Endothelial cell of umbilical vein (primary cell): Measurements from ENCODE around the gene L3MBTL4. TPM values are rescaled to one million over a fixed set of nuclear protein-coding genes. Genes with fewer than 3 reads are reported as not detected.

Experiments
- BruUV-seq: library from RNA; stranded (reverse); fragments of 400-500 nt; replicated peaks from 2 replicates; lab custom pipeline; 2021; lab: Mats Ljungman, UMichigan
- CTCF ChIA-PET: fragments of 300-600, 350-600 bp; sonication (Branson Sonifier 250); formaldehyde crosslinking; loops from one replicate; lab custom pipeline; 2021; ENCODE audit warnings: antibody characterized with exemption, inconsistent platforms; lab: Charles Lee
- POLR2A ChIA-PET: fragments of 300-600, 350-600 bp; sonication (Branson Sonifier 250); formaldehyde crosslinking; loops from one replicate; lab custom pipeline; 2021; ENCODE audit warnings: antibody characterized with exemption, inconsistent platforms; lab: Charles Lee
- DNase-seq: peaks from one replicate; pipeline ENCODE4 v3.0.0-alpha.2; 2011; ENCODE audit warnings: low read depth, low spot score
- FAIRE-seq: peaks from 2 replicates; lab custom pipeline; 2011; peaks lifted over from hg19 to GRCh38; lab: Jason Lieb, UNC
- H2AFZ ChIP-seq: 2 replicates; pipeline ENCODE4 v1.6.0; 2012; ENCODE audit warnings: low read depth, low read length, control low read depth, inconsistent platforms
- H3K27ac ChIP-seq: 2 replicates; pipeline ENCODE4 v1.5.1; 2011; ENCODE audit warnings: low read depth, mild to moderate bottlenecking, control low read depth, low read length, moderate library complexity; ENCODE audit not compliant: insufficient read depth
- H3K27me3 ChIP-seq, 2 experiments: 2 replicates each; pipeline versions ENCODE4 v1.6.0 to v1.6.1; 2011; ENCODE audit warnings: low read length in 2 of 2, mixed read lengths in 1 of 2; ENCODE audit not compliant: control insufficient read depth in 2 of 2, insufficient read depth in 2 of 2
- H3K36me3 ChIP-seq, 2 experiments: 2 replicates in 1 of 2; 3 replicates in 1 of 2; pipeline ENCODE4 v1.5.1; 2011; ENCODE audit warnings: low read length in 2 of 2, mild to moderate bottlenecking in 1 of 2, moderate library complexity in 1 of 2; ENCODE audit not compliant: control insufficient read depth in 2 of 2, insufficient read depth in 2 of 2; ENCODE audit errors: extremely low read depth in 1 of 2
- H3K4me1 ChIP-seq: 3 replicates; pipeline ENCODE4 v1.5.1; 2011; ENCODE audit warnings: mild to moderate bottlenecking, low read length; ENCODE audit not compliant: control insufficient read depth, insufficient read depth; ENCODE audit errors: extremely low read depth
- H3K4me2 ChIP-seq: 2 replicates; pipeline ENCODE4 v1.6.1; 2011; ENCODE audit warnings: low read length, control low read depth, mixed read lengths; ENCODE audit not compliant: insufficient read depth
- H3K4me3 ChIP-seq, 3 experiments: fragments of 200-600 bp in 1 of 3; sonication (generic), shearing (Covaris generic) in 1 of 3; replicated peaks in 1 of 3; 2 replicates each; pipeline ENCODE4 v1.5.1; 2011 to 2016; ENCODE audit warnings: control low read depth in 3 of 3, low read length in 3 of 3, mild to moderate bottlenecking in 2 of 3, inconsistent platforms in 1 of 3, low read depth in 1 of 3, moderate library complexity in 1 of 3; ENCODE audit not compliant: insufficient read depth in 1 of 3
- H3K79me2 ChIP-seq: 2 replicates; pipeline ENCODE4 v1.6.0; 2012; ENCODE audit warnings: low read length, inconsistent platforms; ENCODE audit not compliant: control insufficient read depth, insufficient read depth
- H3K9ac ChIP-seq: replicated peaks from 2 replicates; pipeline ENCODE3; 2011; ENCODE audit warnings: low read length, control low read depth; ENCODE audit not compliant: insufficient read depth; ENCODE audit errors: extremely low read depth
- H3K9me1 ChIP-seq: replicated peaks from 3 replicates; pipeline ENCODE4 v1.6.0; 2011; ENCODE audit warnings: mild to moderate bottlenecking, low read length; ENCODE audit not compliant: control insufficient read depth, insufficient read depth; ENCODE audit errors: extremely low read depth
- H3K9me3 ChIP-seq: replicated peaks from 2 replicates; pipeline ENCODE4 v1.5.1; 2012; ENCODE audit warnings: low read length, inconsistent platforms; ENCODE audit not compliant: control insufficient read depth, insufficient read depth
- H4K20me1 ChIP-seq: replicated peaks from 2 replicates; pipeline ENCODE3; 2011; ENCODE audit warnings: mild to moderate bottlenecking, low read length; ENCODE audit not compliant: control insufficient read depth, insufficient read depth; ENCODE audit errors: extremely low read depth
- EZH2 ChIP-seq: IDR thresholded peaks from 2 replicates; pipeline ENCODE4 v1.6.1; 2012; ENCODE audit warnings: borderline replicate concordance, low read depth, mild to moderate bottlenecking, moderate library complexity, low read length, inconsistent platforms; ENCODE audit not compliant: severe bottlenecking
- FOS ChIP-seq: IDR thresholded peaks from 2 replicates; pipeline ENCODE4 v1.6.1; 2011; ENCODE audit warnings: mild to moderate bottlenecking, low read length, moderate library complexity, borderline replicate concordance; ENCODE audit not compliant: insufficient read depth
- GATA2 ChIP-seq: IDR thresholded peaks from 2 replicates; pipeline ENCODE4 v1.7.0; 2011; ENCODE audit warnings: low read depth, mild to moderate bottlenecking, moderate library complexity, mixed read lengths, low read length; ENCODE audit not compliant: insufficient read length, insufficient read depth
- JUN ChIP-seq: IDR thresholded peaks from 2 replicates; pipeline ENCODE4 v1.6.1; 2011; ENCODE audit warnings: borderline replicate concordance, low read depth; ENCODE audit not compliant: insufficient read length, insufficient read depth
- MYC ChIP-seq: IDR thresholded peaks from one replicate; pipeline ENCODE4 v1.6.1; 2011; ENCODE audit warnings: mild to moderate bottlenecking, low read depth, low read length
- POLR2A ChIP-seq: IDR thresholded peaks from 2 replicates; pipeline ENCODE4 v1.6.1; 2012; ENCODE audit warnings: low read depth, mild to moderate bottlenecking, control low read depth, low read length
- POLR2AphosphoS5 ChIP-seq: IDR thresholded peaks from 2 replicates; pipeline ENCODE4 v1.6.1; 2012; ENCODE audit warnings: low read depth, mild to moderate bottlenecking, control low read depth, low read length, moderate library complexity; ENCODE audit not compliant: insufficient read depth
- dilution Hi-C: fragments of 300-500 bp; cut with MboI; formaldehyde crosslinking; loops from one replicate; pipeline ENCODE4 v1.15.0; 2019; ENCODE audit warnings: low sequenced_read_pairs; ENCODE audit not compliant: extremely low pct_ligation_motif_present
- intact Hi-C: fragments of 100-400 bp; cut with micrococcal nuclease; formaldehyde crosslinking; loops from one replicate; pipeline ENCODE4 v1.10.0; 2022
- polyA plus RNA-seq, 4 experiments: library from polyadenylated mRNA; depleted of rRNA in 3 of 4; stranded (reverse) in 3 of 4; unstranded in 1 of 4; fragments of >200 nt; gene quantifications; 2 replicates each; pipeline versions ENCODE4 v1.2.1 to v1.2.3, GENCODE V29; 2011 to 2012; ENCODE audit warnings: missing spikeins in 1 of 4
- total RNA-seq: library from RNA; stranded (reverse); gene quantifications from 2 replicates; pipeline ENCODE4 v1.2.3, GENCODE V29; 2021
- TF ChIP-seq, protein P1 (sequence below), 2 donors: IDR thresholded peaks; 1 replicate in 1 of 2; 2 replicates in 1 of 2; pipeline ENCODE4 v1.5.1; 2011; ENCODE audit warnings: low read length in 2 of 2, mild to moderate bottlenecking in 2 of 2, moderate library complexity in 2 of 2, control low read depth in 1 of 2, inconsistent platforms in 1 of 2, low read depth in 1 of 2; ENCODE audit not compliant: insufficient read depth in 1 of 2; ENCODE audit errors: extremely low read depth in 1 of 2
- TF ChIP-seq, protein P2 (sequence below): IDR thresholded peaks from 2 replicates; pipeline ENCODE4 v1.6.1; 2011; ENCODE audit not compliant: insufficient read depth, insufficient read length

The L3MBTL4 gene
- total and polyA plus RNA-seq, 2 donors (not counting 3 experiments of a cell fraction or from before 2014, with no cell fraction given) = 0.80 TPM; not detected in 1

DNA sequence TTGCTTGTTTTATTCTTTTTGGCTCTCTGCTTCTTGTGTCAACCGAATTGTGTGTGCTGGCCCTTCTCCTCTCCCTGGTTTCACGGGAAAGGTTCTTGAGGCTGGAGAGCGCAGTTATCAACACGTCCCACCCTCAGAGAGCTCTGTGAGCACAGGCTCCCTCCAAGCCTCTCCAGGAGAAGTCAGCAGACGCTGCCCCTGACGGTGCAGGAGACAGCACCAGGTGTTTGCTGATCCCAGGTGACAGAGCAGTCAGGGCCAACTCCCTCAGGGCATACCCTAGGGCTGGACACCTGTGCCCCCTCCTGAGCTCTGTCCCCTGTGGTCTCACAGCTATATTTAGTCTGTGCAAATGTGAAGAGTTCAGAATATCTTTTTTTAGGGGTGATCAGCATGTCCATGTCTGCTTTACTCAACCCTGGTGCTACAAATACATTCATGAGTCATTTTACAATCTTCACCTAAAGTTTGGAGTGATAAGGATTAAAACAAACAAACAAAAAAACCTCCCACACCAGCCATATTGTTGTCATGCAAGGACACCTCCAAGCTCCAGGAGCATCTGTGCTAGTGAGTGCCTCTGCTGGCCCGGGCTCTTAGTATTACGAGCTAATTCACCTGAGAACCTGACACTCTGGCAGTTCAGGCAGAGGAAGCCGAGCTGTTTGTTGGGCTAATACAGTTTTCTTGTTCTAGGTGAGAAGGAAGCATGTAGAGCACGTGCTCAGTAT lies 453.4 kb downstream of the L3MBTL4 start:
- FAIRE-seq = no peak

More for the DNA sequence above, 453.4 kb downstream of the L3MBTL4 start:
- H3K4me3 ChIP-seq = no peak overlapping the region
- H3K4me1 ChIP-seq = no peaks in the 10 kb centered on the region
- no peak overlapping the region for H2AFZ ChIP-seq
- no peaks in the 10 kb centered on the region for H3K9me1 ChIP-seq
- no peaks in the 10 kb centered on the region for H3K27me3 ChIP-seq
- H3K79me2 ChIP-seq = no peaks in the 10 kb centered on the region
- no peaks in the 10 kb centered on the region for H3K36me3 ChIP-seq
- intact Hi-C loops (no loop called here), dilution Hi-C loops (no loop called here)
- H3K9ac ChIP-seq = no peak overlapping the region
- CTCF ChIA-PET = interaction anchor here (1.3 kb wide), 1 partner anchor 9 kb away, joined by 3 read pairs; no protein-coding TSS in a partner anchor
- BruUV-seq = no TSS peak
- no peaks in the 10 kb centered on the region for H4K20me1 ChIP-seq
- POLR2A ChIA-PET = no interaction called here
- H3K27ac ChIP-seq = no peak overlapping the region
- DNase-seq = no peak
- TF ChIP-seq POLR2AphosphoS5 = no peak
- no peak for TF ChIP-seq JUN
- no peak for TF ChIP-seq MYC
- TF ChIP-seq, protein P1, sequence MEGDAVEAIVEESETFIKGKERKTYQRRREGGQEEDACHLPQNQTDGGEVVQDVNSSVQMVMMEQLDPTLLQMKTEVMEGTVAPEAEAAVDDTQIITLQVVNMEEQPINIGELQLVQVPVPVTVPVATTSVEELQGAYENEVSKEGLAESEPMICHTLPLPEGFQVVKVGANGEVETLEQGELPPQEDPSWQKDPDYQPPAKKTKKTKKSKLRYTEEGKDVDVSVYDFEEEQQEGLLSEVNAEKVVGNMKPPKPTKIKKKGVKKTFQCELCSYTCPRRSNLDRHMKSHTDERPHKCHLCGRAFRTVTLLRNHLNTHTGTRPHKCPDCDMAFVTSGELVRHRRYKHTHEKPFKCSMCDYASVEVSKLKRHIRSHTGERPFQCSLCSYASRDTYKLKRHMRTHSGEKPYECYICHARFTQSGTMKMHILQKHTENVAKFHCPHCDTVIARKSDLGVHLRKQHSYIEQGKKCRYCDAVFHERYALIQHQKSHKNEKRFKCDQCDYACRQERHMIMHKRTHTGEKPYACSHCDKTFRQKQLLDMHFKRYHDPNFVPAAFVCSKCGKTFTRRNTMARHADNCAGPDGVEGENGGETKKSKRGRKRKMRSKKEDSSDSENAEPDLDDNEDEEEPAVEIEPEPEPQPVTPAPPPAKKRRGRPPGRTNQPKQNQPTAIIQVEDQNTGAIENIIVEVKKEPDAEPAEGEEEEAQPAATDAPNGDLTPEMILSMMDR (IDR thresholded peaks at IDR 0.05; ENCODE audit: extremely low read depth in 1 of 2, insufficient read depth in 1 of 2, low read depth in 1 of 2, low read length in 2 of 2) = no peak
- TF ChIP-seq, protein P2, sequence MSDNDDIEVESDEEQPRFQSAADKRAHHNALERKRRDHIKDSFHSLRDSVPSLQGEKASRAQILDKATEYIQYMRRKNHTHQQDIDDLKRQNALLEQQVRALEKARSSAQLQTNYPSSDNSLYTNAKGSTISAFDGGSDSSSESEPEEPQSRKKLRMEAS = no peak
- TF ChIP-seq EZH2 = no peak
- TF ChIP-seq POLR2A = no peak
- TF ChIP-seq GATA2 = no peak
- TF ChIP-seq FOS = no peak
- H3K9me3 ChIP-seq = no peaks in the 10 kb centered on the region
- no peak overlapping the region for H3K4me2 ChIP-seq
